ENCODE data around the gene FILIP1.
"Not testable (repeated sequence)": the region's sequence is repeated elsewhere in the genome, so short reads cannot be mapped to it uniquely, and the experiment has no call there.

DNA sequence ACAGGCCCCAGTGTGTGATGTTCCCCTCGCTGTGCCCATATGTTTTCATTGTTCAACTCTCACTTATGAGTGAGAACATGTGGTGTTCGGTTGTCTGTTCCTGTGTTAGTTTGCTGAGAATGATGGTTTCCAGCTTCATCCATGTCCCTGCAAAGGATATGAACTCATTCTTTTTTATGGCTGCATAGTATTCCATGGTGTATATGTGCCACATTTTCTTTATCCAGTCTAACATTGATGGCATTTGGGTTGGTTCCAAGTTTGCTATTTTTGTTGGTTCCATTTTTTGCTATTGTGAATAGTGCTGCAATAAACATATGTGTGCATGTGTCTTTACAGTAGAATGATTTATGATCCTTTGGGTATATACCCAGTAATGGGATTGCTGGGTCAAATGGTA lies 83.0 kb downstream of the FILIP1 start:
- not testable (repeated sequence) for TF ChIP-seq SP1 (CRISPR knock-in tag; conservative IDR thresholded peaks at IDR 0.05); NR2C2 (CRISPR knock-in tag; IDR thresholded peaks at IDR 0.05); ATF2 (CRISPR knock-in tag; IDR thresholded peaks at IDR 0.05; ENCODE audit: borderline replicate concordance, low read depth)
